SK-N-SH treated with all-trans-retinoic acid at 6 μM for 48 hours (cell line): ENCODE results near the gene CCDC85C.

Source experiments
- ATAC-seq: fragments of 200-7000 bp; cut with Tn5 transposase; 3 replicates; pipeline ENCODE4 v1.9.1; 2020; ENCODE audit warnings: mild to moderate bottlenecking, moderate library complexity
- ARNTL ChIP-seq: fragments of 450-650 bp; formaldehyde crosslinking; IDR thresholded peaks from 2 replicates; pipeline ENCODE4 v1.5.0; 2020; ENCODE audit warnings: low read depth, mild to moderate bottlenecking, moderate library complexity, borderline replicate concordance
- CREB5 ChIP-seq: fragments of 250-450 bp; sonication (Bioruptor Pico); IDR thresholded peaks from 2 replicates; pipeline ENCODE4 v1.5.1; 2020; ENCODE audit warnings: low read depth, mild to moderate bottlenecking, moderate library complexity
- CSDC2 ChIP-seq: fragments of 250-450 bp; sonication (Bioruptor Pico); IDR thresholded peaks from 2 replicates; pipeline ENCODE4 v1.5.0; 2020; ENCODE audit warnings: mild to moderate bottlenecking, moderate library complexity
- GLIS3 ChIP-seq: fragments of 250-450 bp; sonication (Bioruptor Pico); IDR thresholded peaks from 2 replicates; pipeline ENCODE4 v1.5.0; 2020; ENCODE audit warnings: mild to moderate bottlenecking, moderate library complexity
- OSR1 ChIP-seq: fragments of 250-450 bp; sonication (Bioruptor Pico); IDR thresholded peaks from 2 replicates; pipeline ENCODE4 v1.8.0; 2022; ENCODE audit warnings: moderate library complexity, mild to moderate bottlenecking, inconsistent platforms
- PPARA ChIP-seq: fragments of 250-450 bp; sonication (Bioruptor Pico); IDR thresholded peaks from 2 replicates; pipeline ENCODE4 v1.5.0; 2020; ENCODE audit warnings: mild to moderate bottlenecking, borderline replicate concordance
- RARB ChIP-seq: fragments of 250-450 bp; sonication (Bioruptor Pico); IDR thresholded peaks from 2 replicates; pipeline ENCODE4 v1.8.0; 2021; ENCODE audit warnings: mild to moderate bottlenecking, moderate library complexity
- TCF4 ChIP-seq: fragments of 250-450 bp; sonication (Bioruptor Pico); IDR thresholded peaks from 2 replicates; pipeline ENCODE4 v1.8.0; 2021; ENCODE audit warnings: mild to moderate bottlenecking, moderate library complexity, borderline replicate concordance
- TOX ChIP-seq: fragments of 250-450 bp; sonication (Bioruptor Pico); IDR thresholded peaks from 2 replicates; pipeline ENCODE4 v1.8.0; 2021; ENCODE audit warnings: mild to moderate bottlenecking, moderate library complexity, borderline replicate concordance
- ZC3H10 ChIP-seq: fragments of 250-450 bp; sonication (Bioruptor Pico); IDR thresholded peaks from 2 replicates; pipeline ENCODE4 v1.5.1; 2021; ENCODE audit warnings: mild to moderate bottlenecking, moderate library complexity
- ZFP3 ChIP-seq: fragments of 250-450 bp; sonication (Bioruptor Pico); IDR thresholded peaks from 2 replicates; pipeline ENCODE4 v1.5.0; 2020; ENCODE audit warnings: mild to moderate bottlenecking, moderate library complexity
- ZFP30 ChIP-seq: fragments of 450-650 bp; formaldehyde crosslinking; IDR thresholded peaks from 2 replicates; pipeline ENCODE4 v1.5.0; 2022; ENCODE audit warnings: mild to moderate bottlenecking, moderate library complexity
- ZNF565 ChIP-seq: fragments of 450-650 bp; formaldehyde crosslinking; conservative IDR thresholded peaks from 2 replicates; pipeline ENCODE4 v1.5.0; 2020; ENCODE audit warnings: low read depth, mild to moderate bottlenecking, moderate library complexity
- ZNF70 ChIP-seq: fragments of 450-650 bp; formaldehyde crosslinking; IDR thresholded peaks from 2 replicates; pipeline ENCODE4 v1.5.0; 2020; ENCODE audit warnings: mild to moderate bottlenecking, moderate library complexity
- ZNF8 ChIP-seq: fragments of 450-650 bp; formaldehyde crosslinking; IDR thresholded peaks from 2 replicates; pipeline ENCODE4 v1.5.0; 2020; ENCODE audit warnings: mild to moderate bottlenecking, moderate library complexity
- TF ChIP-seq, protein P1 (sequence below): fragments of 250-450 bp; sonication (Bioruptor Pico); IDR thresholded peaks from 2 replicates; pipeline ENCODE4 v1.8.0; 2020; ENCODE audit warnings: mild to moderate bottlenecking, moderate library complexity, borderline replicate concordance
- TF ChIP-seq, protein P2 (sequence below): fragments of 250-450 bp; sonication (Bioruptor Pico); IDR thresholded peaks from 2 replicates; pipeline ENCODE4 v1.8.0; 2021; ENCODE audit warnings: low read depth, mild to moderate bottlenecking, moderate library complexity, borderline replicate concordance
- TF ChIP-seq, protein P3 (sequence below): fragments of 250-450 bp; sonication (Bioruptor Pico); IDR thresholded peaks from 2 replicates; pipeline ENCODE4 v1.5.1; 2021; ENCODE audit warnings: mild to moderate bottlenecking, moderate library complexity

The CCDC85C gene

GRCh38 chr14:99537399-99537798, 66.6 kb downstream of the CCDC85C start:
- TF ChIP-seq, protein P1, sequence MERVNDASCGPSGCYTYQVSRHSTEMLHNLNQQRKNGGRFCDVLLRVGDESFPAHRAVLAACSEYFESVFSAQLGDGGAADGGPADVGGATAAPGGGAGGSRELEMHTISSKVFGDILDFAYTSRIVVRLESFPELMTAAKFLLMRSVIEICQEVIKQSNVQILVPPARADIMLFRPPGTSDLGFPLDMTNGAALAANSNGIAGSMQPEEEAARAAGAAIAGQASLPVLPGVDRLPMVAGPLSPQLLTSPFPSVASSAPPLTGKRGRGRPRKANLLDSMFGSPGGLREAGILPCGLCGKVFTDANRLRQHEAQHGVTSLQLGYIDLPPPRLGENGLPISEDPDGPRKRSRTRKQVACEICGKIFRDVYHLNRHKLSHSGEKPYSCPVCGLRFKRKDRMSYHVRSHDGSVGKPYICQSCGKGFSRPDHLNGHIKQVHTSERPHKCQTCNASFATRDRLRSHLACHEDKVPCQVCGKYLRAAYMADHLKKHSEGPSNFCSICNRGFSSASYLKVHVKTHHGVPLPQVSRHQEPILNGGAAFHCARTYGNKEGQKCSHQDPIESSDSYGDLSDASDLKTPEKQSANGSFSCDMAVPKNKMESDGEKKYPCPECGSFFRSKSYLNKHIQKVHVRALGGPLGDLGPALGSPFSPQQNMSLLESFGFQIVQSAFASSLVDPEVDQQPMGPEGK: peak; percentile 38; the same call in 1 of the 2 replicates
- TF ChIP-seq CSDC2 (CRISPR knock-in tag) (no peak), GLIS3 (CRISPR knock-in tag) (no peak), ARNTL (no peak), ZNF565 (CRISPR knock-in tag) (no peak)
- TF ChIP-seq, protein P2, sequence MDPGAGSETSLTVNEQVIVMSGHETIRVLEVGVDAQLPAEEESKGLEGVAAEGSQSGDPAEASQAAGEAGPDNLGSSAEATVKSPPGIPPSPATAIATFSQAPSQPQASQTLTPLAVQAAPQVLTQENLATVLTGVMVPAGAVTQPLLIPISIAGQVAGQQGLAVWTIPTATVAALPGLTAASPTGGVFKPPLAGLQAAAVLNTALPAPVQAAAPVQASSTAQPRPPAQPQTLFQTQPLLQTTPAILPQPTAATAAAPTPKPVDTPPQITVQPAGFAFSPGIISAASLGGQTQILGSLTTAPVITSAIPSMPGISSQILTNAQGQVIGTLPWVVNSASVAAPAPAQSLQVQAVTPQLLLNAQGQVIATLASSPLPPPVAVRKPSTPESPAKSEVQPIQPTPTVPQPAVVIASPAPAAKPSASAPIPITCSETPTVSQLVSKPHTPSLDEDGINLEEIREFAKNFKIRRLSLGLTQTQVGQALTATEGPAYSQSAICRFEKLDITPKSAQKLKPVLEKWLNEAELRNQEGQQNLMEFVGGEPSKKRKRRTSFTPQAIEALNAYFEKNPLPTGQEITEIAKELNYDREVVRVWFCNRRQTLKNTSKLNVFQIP (CRISPR knock-in tag): no peak
- peak; percentile 94 for ATAC-seq

DNA sequence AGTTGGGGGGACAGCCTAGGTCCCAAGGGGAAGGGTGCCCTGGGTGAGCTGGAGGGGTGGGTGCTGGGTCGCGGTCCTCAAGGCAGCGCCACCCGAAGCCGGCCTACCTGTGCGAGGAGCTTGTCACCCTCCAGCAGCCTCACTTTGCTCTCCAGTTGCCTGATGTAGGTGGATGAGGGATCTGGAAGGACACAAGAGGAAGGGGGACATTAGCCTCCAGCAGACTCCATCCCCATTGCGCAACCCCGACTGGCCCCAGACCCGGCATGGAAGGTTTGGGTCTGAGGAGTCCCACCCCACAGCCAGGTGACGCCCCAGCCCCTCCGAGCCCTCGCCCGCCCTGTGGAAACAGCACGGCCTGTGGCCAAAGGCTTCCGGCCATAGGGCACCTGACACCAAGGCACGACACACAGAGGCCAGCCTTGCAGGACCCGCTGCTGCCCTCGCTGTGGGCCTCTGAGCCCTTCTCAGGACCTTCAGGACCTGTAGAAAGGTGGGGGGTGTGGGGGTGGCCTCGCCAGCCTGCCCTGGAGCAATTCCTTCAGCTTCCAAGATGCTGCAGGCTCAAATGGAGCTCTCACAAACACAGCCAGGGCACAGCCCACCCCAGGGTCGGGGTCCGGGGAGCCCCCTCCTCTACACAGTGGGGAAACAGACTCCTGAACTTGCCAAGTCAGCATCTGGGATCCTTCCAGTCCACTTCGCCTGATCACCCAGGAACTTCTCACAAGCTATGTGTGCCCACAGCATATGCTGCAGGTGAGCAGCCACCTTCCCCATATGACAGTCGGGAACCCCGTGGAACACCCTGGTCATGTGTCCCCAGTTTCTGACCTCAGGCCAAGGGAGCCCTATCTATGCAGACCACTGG, 67.9 kb downstream of the CCDC85C start:
- no peak for ATAC-seq
- TF ChIP-seq, protein P2 (CRISPR knock-in tag): no peak
- TF ChIP-seq CREB5 (CRISPR knock-in tag): no peak
- TF ChIP-seq, protein P3, sequence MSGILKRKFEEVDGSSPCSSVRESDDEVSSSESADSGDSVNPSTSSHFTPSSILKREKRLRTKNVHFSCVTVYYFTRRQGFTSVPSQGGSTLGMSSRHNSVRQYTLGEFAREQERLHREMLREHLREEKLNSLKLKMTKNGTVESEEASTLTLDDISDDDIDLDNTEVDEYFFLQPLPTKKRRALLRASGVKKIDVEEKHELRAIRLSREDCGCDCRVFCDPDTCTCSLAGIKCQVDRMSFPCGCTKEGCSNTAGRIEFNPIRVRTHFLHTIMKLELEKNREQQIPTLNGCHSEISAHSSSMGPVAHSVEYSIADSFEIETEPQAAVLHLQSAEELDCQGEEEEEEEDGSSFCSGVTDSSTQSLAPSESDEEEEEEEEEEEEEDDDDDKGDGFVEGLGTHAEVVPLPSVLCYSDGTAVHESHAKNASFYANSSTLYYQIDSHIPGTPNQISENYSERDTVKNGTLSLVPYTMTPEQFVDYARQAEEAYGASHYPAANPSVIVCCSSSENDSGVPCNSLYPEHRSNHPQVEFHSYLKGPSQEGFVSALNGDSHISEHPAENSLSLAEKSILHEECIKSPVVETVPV (CRISPR knock-in tag): no peak
- no peak for TF ChIP-seq ZNF8 (CRISPR knock-in tag)
- no peak for TF ChIP-seq CSDC2 (CRISPR knock-in tag)
- no peak for TF ChIP-seq ZFP30 (CRISPR knock-in tag)
- no peak for TF ChIP-seq PPARA (CRISPR knock-in tag)
- TF ChIP-seq ZNF565 (CRISPR knock-in tag): no peak
- no peak for TF ChIP-seq TOX (CRISPR knock-in tag)
- no peak for TF ChIP-seq ZFP3
- no peak for TF ChIP-seq RARB (CRISPR knock-in tag)

- TF ChIP-seq CREB5 (CRISPR knock-in tag) (no peak), ZFP30 (CRISPR knock-in tag) (no peak), ZC3H10 (CRISPR knock-in tag) (no peak), TCF4 (CRISPR knock-in tag) (no peak), ZNF70 (CRISPR knock-in tag) (no peak), ZFP3 (no peak), ZNF565 (CRISPR knock-in tag) (no peak), ZNF8 (CRISPR knock-in tag) (no peak), RARB (CRISPR knock-in tag) (no peak), OSR1 (no peak), TOX (CRISPR knock-in tag) (no peak), CSDC2 (CRISPR knock-in tag) (no peak), PPARA (CRISPR knock-in tag) (no peak)
- TF ChIP-seq, protein P3 (CRISPR knock-in tag): no peak
- TF ChIP-seq, protein P1: no peak
- no peak for ATAC-seq
Observed at GRCh38 chr14:99535448-99535847, 68.6 kb downstream of the CCDC85C start.
